Vagina (tissue), 2 donors: ENCODE measurements around the gene CRACDL. TPM values are rescaled to one million over a fixed set of nuclear protein-coding genes. Genes with fewer than 3 reads are reported as not detected.

Experiments
- DNase-seq, 2 donors: peaks; one replicate each; pipeline ENCODE4 v3.0.0-alpha.2; 2017; ENCODE audit errors: extremely low spot score in 2 of 2
- H3K27ac ChIP-seq: fragments of 200-600 bp; sonication (generic); one replicate; pipeline ENCODE4 v1.5.1; 2019
- H3K27me3 ChIP-seq: fragments of 200-600 bp; sonication (generic); one replicate; pipeline ENCODE4 v1.5.1; 2019
- H3K36me3 ChIP-seq, 2 donors: fragments of 200-600 bp; sonication (generic); one replicate each; pipeline ENCODE4 v1.5.1; 2017 to 2019
- H3K4me1 ChIP-seq: fragments of 200-600 bp; sonication (generic); one replicate; pipeline ENCODE4 v1.5.1; 2019
- H3K4me3 ChIP-seq, 2 donors: fragments of 200-600 bp; sonication (generic); 1 replicate in 1 of 2; 2 replicates in 1 of 2; pipeline ENCODE4 v1.5.1; 2016 to 2019
- H3K9me3 ChIP-seq: fragments of 200-600 bp; sonication (generic); one replicate; pipeline ENCODE4 v1.5.1; 2019
- POLR2A ChIP-seq, 2 donors: fragments of 450-650 bp; IDR thresholded peaks; one replicate each; pipeline ENCODE4 v1.6.1; 2017; ENCODE audit warnings: antibody characterized with exemption in 2 of 2, mild to moderate bottlenecking in 2 of 2, moderate library complexity in 2 of 2
- POLR2AphosphoS5 ChIP-seq, 2 donors: sonication (generic); formaldehyde crosslinking; IDR thresholded peaks; one replicate each; pipeline ENCODE4 v1.9.0; 2017; ENCODE audit warnings: antibody characterized with exemption in 2 of 2, mild to moderate bottlenecking in 2 of 2, low read depth in 1 of 2; ENCODE audit not compliant: insufficient read depth in 1 of 2
- intact Hi-C: fragments of 100-400 bp; cut with DNase I; formaldehyde crosslinking; loops from one replicate; pipeline ENCODE4 v1.15.1; 2023
- total RNA-seq: library from RNA; depleted of rRNA; stranded (reverse); fragments of >200 nt; gene quantifications from one replicate; pipeline ENCODE4 v1.2.3, GENCODE V29; 2016
- TF ChIP-seq, protein P1 (sequence below), 3 experiments: fragments of 450-650 bp in 2 of 3; fragments of 200-600 bp in 1 of 3; sonication (generic) in 1 of 3; IDR thresholded peaks; one replicate each; pipeline ENCODE4 v1.5.1; 2017 to 2019; ENCODE audit warnings: antibody characterized with exemption in 3 of 3, mild to moderate bottlenecking in 2 of 3, moderate library complexity in 2 of 3

CRACDL gene
- total RNA-seq, 1 donor from 2014 or later, result 6.4 TPM

DNA sequence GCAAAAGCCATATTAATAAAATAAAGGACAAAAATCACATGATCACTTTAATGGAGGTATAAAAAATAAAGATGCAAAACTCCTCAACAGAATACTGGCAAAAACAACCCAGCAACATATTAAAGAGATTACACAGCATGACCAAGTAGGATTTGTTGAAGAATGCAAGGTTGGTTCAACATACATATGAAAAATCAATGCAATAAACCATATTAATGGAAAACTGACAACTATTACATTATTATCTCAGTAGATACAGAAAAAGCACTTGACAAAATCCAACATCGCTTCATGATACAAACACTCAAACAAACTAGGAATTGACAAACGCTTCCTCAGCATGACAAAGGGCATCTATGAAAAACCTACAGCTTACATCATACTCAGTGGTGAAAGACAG is 76.7 kb downstream of the CRACDL start:
- H3K27me3 ChIP-seq, result no peaks in the 10 kb centered on the region

DNA sequence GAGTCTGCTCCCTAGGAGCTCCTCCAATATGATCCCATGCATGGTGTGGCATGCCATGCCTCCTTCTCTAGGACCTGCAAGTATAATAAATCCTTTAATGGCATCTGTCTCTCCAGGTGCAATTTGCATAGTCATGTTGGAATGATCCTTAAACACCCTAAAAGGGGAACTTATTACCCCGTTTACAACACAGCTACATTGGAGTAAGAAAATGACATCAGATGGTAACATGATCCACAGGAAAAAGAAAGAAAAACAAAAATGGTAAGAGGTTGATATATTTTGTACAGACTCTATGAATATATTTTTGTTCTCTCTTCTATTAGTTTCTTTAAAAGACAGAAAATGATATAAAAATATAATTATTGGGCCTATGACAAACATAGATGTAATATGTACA is 79.0 kb downstream of the CRACDL start:
- DNase-seq, result no peak
- TF ChIP-seq POLR2AphosphoS5 (IDR thresholded peaks at IDR 0.05; ENCODE audit: insufficient read depth in 1 of 2, low read depth in 1 of 2) (no peak), POLR2A (IDR thresholded peaks at IDR 0.05) (no peak)
- TF ChIP-seq, protein P1, sequence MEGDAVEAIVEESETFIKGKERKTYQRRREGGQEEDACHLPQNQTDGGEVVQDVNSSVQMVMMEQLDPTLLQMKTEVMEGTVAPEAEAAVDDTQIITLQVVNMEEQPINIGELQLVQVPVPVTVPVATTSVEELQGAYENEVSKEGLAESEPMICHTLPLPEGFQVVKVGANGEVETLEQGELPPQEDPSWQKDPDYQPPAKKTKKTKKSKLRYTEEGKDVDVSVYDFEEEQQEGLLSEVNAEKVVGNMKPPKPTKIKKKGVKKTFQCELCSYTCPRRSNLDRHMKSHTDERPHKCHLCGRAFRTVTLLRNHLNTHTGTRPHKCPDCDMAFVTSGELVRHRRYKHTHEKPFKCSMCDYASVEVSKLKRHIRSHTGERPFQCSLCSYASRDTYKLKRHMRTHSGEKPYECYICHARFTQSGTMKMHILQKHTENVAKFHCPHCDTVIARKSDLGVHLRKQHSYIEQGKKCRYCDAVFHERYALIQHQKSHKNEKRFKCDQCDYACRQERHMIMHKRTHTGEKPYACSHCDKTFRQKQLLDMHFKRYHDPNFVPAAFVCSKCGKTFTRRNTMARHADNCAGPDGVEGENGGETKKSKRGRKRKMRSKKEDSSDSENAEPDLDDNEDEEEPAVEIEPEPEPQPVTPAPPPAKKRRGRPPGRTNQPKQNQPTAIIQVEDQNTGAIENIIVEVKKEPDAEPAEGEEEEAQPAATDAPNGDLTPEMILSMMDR (IDR thresholded peaks at IDR 0.05), result no peak
- H3K4me3 ChIP-seq, result no peak overlapping the region
- intact Hi-C loops, result no loop called here
- no peak overlapping the region for H3K27ac ChIP-seq
- no peaks in the 10 kb centered on the region for H3K9me3 ChIP-seq
- H3K27me3 ChIP-seq, result no peaks in the 10 kb centered on the region
- H3K4me1 ChIP-seq, result no peaks in the 10 kb centered on the region
- H3K36me3 ChIP-seq, result no peaks in the 10 kb centered on the region

More for the DNA sequence above, 76.7 kb downstream of the CRACDL start:
- Histone ChIP-seq H3K4me1 (no peaks in the 10 kb centered on the region), H3K36me3 (no peaks in the 10 kb centered on the region), H3K4me3 (no peak overlapping the region), H3K9me3 (no peaks in the 10 kb centered on the region), H3K27ac (no peak overlapping the region)
- intact Hi-C loops, result no loop called here
- no peak for DNase-seq
- TF ChIP-seq, protein P1 (IDR thresholded peaks at IDR 0.05), result no peak
- TF ChIP-seq POLR2A (IDR thresholded peaks at IDR 0.05) (no peak), POLR2AphosphoS5 (IDR thresholded peaks at IDR 0.05; ENCODE audit: insufficient read depth in 1 of 2, low read depth in 1 of 2) (no peak)

DNA sequence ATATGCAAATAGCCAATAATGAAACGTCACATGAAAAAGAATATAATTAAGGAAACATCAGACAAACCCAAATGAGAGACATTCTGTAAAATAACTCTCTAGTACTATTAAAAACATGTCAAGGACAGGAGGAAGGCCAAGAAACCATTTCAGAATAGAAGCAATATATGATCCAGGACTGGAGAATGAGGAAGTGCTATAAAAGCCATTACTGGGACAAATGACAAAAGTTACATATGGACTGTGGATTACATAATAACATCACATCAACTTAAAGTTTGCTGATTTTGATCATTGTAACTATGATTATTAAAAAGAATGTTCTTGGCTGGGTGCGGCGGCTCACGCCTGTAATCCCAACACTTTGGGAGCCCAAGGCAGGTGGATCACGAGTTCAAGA is 81.3 kb downstream of the CRACDL start:
- Histone ChIP-seq H3K9me3 (no peaks in the 10 kb centered on the region), H3K4me3 (no peak overlapping the region), H3K4me1 (no peaks in the 10 kb centered on the region), H3K36me3 (no peaks in the 10 kb centered on the region), H3K27me3 (no peaks in the 10 kb centered on the region), H3K27ac (no peak overlapping the region)
- DNase-seq, result no peak
- intact Hi-C loops, result no loop called here
- no peak for TF ChIP-seq POLR2AphosphoS5 (IDR thresholded peaks at IDR 0.05; ENCODE audit: insufficient read depth in 1 of 2, low read depth in 1 of 2)
- TF ChIP-seq POLR2A (IDR thresholded peaks at IDR 0.05), result no peak
- TF ChIP-seq, protein P1 (IDR thresholded peaks at IDR 0.05), result no peak

DNA sequence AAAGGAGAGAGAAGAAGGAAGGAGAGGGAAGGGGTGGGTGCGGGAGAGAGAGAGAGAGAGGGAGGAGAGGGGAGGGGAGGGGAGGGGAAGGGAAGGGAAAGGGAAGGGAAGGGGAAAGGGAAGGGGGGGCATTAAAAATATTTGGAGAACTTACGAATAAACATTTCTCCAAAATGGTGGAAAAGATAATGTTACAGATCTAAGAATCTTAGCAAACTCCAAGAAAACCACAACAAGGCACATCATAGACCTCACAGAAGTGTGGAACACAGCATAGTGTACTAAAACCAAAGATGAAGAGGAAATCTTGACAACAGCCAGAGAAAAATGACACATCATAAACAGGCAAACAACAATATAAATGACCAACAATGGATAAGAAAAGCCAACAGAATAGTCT is 83.1 kb downstream of the CRACDL start:
- no peaks in the 10 kb centered on the region for H3K36me3 ChIP-seq
- H3K4me3 ChIP-seq, result no peak overlapping the region
- DNase-seq, result no peak
- intact Hi-C loops, result no loop called here
- no peaks in the 10 kb centered on the region for H3K27me3 ChIP-seq
- no peaks in the 10 kb centered on the region for H3K4me1 ChIP-seq
- TF ChIP-seq, protein P1 (IDR thresholded peaks at IDR 0.05), result no peak
- TF ChIP-seq POLR2AphosphoS5 (IDR thresholded peaks at IDR 0.05; ENCODE audit: insufficient read depth in 1 of 2, low read depth in 1 of 2) (no peak), POLR2A (IDR thresholded peaks at IDR 0.05) (no peak)
- no peaks in the 10 kb centered on the region for H3K9me3 ChIP-seq
- no peak overlapping the region for H3K27ac ChIP-seq

DNA sequence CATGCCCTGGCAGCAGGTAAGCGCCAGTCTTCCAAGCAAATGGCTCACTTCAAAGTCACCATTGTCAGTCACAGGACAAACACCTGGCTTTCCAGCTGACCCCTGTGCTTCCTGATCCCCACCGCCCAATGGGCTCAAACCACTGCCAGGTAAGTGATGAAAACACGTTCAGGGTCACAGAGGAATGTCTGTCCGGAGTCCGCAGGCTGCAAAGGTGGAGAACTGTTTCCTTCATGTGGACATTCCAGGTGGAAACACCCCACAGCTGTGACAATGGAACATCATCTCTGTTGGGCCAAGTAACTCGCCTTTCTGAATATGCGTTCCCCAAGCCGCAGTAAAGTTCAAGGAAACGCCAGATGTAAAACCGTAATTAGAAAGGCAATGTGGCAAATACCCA is 86.0 kb downstream of the CRACDL start:
- no peak for DNase-seq
- H3K27me3 ChIP-seq, result no peaks in the 10 kb centered on the region
- H3K36me3 ChIP-seq, result no peaks in the 10 kb centered on the region
- intact Hi-C loops, result no loop called here
- H3K4me1 ChIP-seq, result no peaks in the 10 kb centered on the region
- no peak overlapping the region for H3K27ac ChIP-seq
- TF ChIP-seq POLR2AphosphoS5 (IDR thresholded peaks at IDR 0.05; ENCODE audit: insufficient read depth in 1 of 2, low read depth in 1 of 2), result no peak
- TF ChIP-seq, protein P1 (IDR thresholded peaks at IDR 0.05), result no peak
- no peak for TF ChIP-seq POLR2A (IDR thresholded peaks at IDR 0.05)
- no peak overlapping the region for H3K4me3 ChIP-seq
- no peaks in the 10 kb centered on the region for H3K9me3 ChIP-seq
